ENCODE data around the gene PRKCZ.
"Not testable (repeated sequence)": the region's sequence is repeated elsewhere in the genome, so short reads cannot be mapped to it uniquely, and the experiment has no call there.

Gene PRKCZ

GRCh38 chr1:2121794-2122193 lies 71.6 kb downstream of the PRKCZ start:
- FAIRE-seq = not testable (repeated sequence)

GRCh38 chr1:2124446-2125198 lies 74.4 kb downstream of the PRKCZ start:
- no peak for FAIRE-seq

GRCh38 chr1:2125350-2126211 lies 75.4 kb downstream of the PRKCZ start:
- no peak for FAIRE-seq

DNA sequence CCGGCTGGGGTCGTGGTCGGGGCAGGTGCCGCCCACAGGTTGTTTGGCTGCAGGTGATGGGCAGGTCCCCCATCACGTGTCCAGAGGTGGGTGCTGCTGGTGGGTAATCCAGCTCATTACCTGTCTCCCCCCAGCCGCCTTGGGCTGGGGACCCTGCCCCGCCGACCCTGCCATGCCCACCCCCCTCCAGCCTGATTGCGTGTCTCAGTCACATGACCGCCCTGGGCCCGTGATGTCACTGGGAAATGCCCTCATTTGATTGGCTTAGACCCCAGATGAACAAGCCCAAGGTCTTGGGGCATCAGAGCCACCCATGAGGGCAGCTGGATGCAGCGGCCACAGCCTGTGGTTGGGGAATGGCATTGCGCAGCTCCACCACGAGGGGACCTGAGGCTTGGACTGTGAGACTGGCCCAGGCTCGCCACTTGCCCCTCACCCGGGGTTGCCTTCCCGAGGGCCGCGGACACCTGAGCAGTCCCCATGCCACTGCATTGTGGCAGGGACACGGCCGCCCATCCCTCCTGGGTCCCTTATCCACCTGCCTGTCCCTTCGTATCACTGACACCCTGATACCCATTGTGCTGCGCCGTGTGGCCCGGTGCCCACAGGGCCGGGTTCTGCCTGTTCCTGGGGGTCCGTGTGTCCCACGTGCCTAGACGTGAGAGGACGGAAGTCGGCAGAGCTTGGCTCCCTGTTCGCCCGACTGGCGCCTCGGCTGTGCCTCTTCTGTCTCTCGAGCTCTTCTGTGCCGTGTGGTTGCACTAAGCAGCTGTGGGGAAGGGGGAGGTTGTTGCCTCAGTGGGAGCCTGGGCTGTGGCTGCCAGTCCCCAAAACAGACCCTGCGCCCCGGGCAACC lies 76.3 kb downstream of the PRKCZ start:
- no peak for FAIRE-seq

- FAIRE-seq = no peak
These were observed 77.3 kb downstream of the PRKCZ start for GRCh38 chr1:2127187-2128145.

DNA sequence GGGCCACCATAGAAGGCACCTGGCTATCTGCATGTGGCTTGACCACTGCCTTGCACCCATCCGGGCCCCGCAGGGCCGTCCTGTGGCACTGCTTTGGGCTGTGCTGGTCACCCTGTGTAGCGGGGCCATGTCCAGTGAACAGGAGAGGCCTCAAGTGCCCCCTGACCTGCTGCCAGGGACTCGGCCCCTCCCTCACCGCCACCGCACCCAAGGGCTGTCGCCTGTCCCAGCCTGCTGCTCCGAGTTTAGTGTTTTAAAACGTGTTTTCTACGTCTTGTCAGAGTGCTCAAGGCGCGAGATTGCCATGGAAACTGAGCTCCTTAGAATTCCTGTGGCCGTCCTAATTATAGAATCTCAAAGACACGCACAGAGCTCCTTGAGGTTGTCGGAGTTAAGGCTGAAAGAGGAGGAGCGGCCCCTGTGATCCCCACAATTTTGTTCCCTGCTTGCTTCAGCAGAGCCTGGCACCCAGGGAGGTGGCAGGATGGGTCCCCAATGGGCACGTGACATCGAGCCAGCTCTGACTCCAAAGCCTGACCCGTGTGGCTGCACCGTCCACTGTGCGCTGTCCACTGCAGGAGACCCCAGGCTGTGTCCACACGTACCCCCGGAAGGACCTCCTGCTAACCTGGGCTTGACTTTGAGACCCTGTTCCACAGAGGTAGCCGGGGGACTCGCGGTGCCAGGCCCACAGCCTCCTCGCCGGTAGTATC lies 78.1 kb downstream of the PRKCZ start:
- no peak for FAIRE-seq

DNA sequence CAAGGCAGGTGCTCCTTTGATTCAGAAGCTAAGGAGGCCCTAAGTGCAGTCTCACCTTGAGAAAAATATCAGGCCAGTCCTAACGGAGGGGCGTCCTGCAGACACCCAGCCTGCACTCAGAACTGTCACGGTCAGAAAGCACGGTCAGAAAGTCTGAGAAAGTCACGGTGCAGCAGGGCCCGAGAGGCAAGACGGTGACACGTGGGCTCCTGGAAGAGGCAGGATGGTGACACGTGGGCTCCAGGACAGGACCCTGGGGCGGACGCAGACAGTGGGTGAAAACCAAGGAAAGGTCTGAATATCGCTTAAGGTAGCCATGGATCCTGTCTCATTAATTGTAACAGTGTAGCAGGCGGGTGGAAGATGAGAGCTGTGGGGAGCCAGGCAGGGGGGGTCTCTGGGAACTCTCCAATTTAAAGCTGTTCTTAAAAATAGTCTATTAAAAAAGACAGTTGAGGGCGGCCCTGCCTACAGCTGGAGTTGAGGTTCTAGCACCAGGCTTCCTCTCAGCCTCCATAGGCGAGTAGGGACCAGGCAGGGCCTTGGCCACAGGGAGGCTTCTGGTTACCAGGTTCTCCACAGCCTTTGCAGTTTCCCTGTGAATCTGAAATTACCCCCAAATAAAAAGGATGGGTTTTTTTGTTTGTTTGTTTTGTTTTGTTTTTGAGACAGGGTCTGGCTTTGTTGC lies 79.2 kb downstream of the PRKCZ start:
- no peak for FAIRE-seq

DNA sequence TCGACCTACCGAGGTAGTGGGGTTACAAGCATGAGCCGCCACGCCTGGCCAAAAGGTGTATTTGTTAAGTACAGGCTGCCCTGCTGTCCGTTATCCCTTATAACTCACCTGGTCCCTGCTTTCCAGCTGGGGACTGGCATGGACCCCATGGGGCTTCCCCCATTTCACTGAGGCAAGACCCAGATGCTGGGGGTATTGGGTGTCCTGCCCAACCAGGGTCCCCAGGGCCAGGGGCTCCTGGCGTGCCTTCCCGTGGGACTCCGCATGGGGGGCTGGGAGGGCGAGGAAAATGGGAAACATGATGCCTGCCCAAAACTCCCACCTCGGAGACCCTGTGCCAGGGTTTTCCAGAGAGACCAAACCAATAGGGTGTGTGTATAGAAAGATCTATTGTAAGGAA lies 79.9 kb downstream of the PRKCZ start:
- no peak for FAIRE-seq

- FAIRE-seq = no peak
These were observed 80.7 kb downstream of the PRKCZ start for GRCh38 chr1:2130871-2131289.

- no peak for FAIRE-seq
These were observed 82.2 kb downstream of the PRKCZ start for GRCh38 chr1:2132222-2133038.

GRCh38 chr1:2133039-2133878 lies 83.0 kb downstream of the PRKCZ start:
- FAIRE-seq = peak; percentile 83

DNA sequence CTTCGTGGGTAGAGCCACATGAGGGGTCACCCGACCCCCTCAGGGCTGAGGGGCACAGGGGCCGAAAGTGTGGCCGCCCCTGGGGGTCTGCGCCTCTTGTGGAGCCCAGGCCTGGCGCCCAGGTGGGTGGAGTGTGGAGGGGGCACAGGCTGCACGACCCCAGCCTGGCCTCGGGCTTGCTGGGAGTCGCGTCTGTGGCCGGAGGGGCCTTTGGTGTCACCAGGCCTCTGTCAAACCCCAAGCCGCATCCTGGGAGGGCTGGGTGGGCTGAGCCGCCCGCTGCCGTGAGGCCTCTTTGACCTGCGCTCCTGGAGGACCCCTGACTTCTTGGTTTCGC lies 83.6 kb downstream of the PRKCZ start:
- FAIRE-seq = no peak

DNA sequence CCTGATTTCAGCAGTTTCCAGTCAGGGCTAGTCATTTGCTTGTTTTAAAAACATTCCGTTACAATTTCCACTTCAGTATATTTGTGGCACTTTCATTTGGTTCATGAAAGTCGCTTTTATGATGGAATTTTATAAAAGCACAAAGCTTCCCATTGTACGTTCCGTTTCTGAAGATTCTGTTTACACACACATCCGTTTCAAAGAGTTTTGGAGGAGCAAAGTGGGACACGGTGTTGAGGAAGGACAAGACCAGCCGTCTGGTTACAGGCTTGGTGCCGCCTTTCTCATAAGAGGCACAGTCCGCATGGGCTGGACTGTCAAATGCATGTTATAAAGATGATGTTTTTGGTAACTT lies 84.0 kb downstream of the PRKCZ start:
- FAIRE-seq = no peak

DNA sequence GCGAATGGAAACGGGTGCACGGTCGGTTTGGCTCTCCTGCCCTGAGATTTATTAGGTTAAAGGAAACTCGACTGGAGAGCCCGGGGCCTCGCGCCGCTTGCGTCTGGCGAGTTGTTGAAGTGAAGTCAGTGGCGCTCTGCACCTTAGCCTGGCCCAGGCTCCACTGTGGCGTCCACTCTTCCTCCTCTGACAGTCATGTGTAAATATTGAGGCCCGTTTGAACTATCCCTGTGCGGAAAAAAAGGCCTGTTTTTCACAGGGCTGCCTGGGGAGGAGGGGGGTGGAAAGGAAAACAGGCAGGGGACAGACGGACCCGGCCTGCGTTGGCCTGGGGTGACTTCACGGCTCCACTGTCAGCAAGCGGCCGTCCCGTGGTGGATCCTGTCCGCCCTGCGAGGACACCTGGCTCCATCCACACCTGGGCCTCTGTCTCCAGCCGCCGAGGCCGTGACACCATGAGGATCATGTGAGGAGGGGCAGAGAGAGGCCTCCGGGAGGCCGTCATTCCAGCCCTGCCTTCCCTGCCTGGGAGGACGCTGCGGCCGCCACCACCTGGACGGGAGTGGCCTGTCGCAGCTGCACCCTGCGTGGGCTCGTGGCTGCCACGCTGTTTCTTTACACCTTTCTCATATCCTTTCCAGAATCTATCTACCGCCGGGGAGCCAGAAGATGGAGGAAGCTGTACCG lies 84.6 kb downstream of the PRKCZ start:
- no peak for FAIRE-seq

GRCh38 chr1:2135441-2135841 lies 85.2 kb downstream of the PRKCZ start:
- FAIRE-seq = no peak

DNA sequence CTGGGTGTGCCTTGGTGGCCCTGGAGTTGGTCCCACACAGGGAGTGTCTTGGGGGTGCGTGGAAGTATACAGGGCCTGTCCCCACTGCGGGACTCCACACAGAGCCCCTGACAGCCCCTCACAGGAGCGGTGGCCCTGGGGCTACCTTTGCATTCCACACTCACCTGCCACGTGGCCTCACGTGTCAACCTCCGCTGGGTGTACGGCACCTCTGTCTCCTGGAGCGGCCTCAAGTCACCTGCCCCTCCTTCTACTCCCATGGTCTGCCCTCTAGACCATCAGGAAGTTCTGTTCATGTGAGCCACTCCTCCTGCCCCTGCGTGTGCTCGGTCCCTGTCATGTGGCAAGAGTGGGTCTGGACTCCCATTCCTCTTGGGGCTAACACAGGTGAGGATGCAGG lies 85.7 kb downstream of the PRKCZ start:
- no peak for FAIRE-seq

DNA sequence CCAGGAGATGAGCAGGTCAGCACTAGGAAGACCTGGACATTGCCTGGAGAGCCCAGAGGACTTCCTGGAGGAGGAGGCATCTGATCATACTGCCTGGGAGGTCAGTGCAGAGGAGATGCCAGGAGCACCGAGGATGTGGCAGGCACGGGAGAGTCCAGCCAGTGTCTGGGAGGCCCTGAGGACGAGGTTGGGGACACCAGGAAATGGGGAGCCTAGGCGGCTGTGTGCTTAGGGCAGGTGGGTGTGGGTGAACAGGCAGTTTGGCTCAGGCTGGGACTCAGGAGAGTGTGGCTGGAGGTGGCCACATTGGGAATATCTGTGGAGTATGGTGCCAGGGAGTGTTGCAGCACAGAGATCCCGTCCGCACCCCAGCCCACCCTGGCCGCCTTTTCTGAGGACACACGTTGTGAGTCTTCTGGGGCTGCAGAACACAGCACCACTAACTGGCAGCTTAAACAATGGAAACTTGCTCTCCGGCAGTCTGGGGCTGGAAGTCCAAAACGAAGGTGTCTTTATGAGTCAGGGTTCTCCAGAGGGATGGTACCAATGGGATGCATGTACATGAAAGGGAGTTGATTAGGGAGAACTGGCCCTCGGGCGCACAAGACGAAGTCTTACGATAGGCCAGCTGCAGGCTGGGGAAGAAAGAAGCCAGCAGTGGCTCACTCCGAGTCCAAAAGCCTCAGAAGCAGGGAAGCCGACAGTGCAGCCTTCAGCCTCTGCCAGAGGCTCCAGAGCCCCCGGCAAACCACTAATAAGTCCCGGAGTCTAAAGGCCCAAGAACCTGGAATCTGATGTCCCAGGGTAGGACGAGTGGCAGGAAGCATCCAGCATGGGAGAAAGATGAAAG lies 86.4 kb downstream of the PRKCZ start:
- no peak for FAIRE-seq

Measured in endometrium (tissue), 2 donors.